Jurkat, Clone E6-1 (cell line): ENCODE data around the gene SEC31B.

ENCODE experiments used
- DNase-seq: peaks from one replicate; pipeline ENCODE4 v3.0.0-alpha.2; 2011; ENCODE audit warnings: low read depth, low spot score
- H3K4me3 ChIP-seq: 2 replicates; pipeline ENCODE4 v1.5.1; 2011; ENCODE audit warnings: mild to moderate bottlenecking, low read length, control low read depth, moderate library complexity

The SEC31B gene

DNA sequence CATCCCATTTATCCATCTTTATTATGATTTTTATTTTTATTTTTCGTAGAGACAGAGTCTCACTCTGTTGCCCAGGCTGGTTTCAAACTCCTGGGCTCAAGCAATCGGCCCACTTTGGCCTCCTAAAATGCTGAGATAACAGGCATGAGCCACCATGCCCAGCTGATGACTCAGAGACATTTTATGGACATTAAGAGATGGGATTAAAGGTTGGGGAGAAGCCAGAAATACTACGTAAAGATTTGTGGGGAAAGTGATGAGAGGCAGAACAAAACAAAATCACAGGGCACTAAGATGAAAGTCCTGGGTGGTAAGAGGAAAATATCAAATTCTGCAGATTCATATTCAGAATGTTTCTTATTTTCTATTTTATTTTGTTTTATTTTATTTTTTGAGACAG is 49.3 kb downstream of the SEC31B start:
- DNase-seq, result no peak
- no peak overlapping the region for H3K4me3 ChIP-seq

DNA sequence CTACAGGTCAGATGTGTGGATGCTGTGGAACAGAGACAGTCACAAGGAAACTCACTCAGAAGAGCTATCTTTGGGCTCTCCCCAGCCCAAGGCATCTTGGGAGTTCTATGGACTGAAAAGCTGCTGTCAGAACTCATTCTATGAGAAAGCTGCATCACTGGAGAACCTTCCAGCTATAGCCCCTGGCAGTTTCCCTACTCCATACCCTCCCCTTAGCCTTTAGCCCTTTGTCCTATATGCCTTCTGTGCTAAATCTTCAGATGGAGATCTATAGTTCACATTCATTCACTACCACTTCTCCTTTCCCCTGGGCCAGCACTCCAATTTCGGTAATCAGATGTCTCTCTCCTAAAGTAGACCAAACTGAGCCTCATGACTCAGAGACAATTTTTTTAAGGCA is 49.9 kb downstream of the SEC31B start:
- no peak for DNase-seq
- no peak overlapping the region for H3K4me3 ChIP-seq

DNA sequence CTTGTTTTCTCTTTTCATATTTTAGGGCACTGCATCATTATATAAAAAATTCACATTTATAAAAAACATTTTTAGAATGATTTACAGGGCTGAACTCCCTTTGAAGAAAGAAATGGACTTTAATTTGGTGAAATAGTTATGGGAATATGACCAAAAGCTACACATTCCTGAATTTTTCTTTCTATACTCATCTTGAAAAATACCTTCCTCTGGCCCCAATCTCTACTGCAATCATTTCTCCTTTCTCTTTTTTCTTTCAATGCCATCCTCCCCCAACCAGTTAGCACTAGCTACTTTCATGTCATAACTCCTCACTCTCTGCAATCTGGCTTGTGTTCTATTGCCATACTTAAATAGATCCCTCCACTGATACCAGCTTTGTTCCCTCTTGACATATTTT is 50.7 kb downstream of the SEC31B start:
- no peak for DNase-seq
- no peak overlapping the region for H3K4me3 ChIP-seq

DNA sequence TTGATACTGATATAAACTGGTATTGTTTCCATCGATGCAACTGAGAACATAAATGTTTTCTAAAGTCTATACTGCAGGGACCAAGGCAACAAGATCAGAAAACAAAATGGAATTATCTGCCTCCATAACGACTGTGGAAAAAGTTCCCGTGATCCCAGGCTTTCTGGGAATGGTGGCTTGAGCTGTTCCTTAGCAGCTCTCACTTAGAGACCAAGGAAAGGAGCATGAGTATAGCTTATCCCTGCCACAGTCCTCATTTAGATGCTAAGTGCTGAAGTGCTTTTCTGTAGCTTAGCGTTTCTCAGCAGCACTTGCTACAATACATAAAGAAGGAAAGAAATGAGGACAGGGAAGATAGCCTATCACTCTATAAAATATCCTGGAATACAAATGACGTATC is 51.3 kb downstream of the SEC31B start:
- no peak overlapping the region for H3K4me3 ChIP-seq
- DNase-seq, result no peak

DNA sequence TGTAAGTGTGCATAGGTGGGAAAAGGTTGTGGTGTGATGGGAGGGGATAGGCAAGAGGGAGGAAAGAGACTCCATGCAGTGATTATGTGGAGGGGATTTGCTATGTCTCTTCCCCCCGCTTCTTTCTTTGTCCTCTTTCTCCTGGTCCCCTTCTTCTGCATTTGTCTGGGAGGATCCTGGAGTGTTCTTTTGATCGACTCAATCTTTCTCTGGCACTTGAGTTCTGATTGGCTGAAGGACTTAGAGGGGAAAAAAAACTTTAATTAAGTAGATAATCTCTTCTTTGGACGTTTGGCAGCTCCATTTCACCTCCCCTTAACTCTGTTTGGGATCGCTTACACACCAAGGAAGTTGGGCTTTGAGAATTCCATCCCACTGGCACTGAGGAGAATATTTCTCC is 57.0 kb downstream of the SEC31B start, which contains the start of gene WNT8B:
WNT8B (plus strand) TSS at position 301 of the 400 bp plus-strand sequence. CDS start 160 bp downstream, outside the sequence.
- DNase-seq, result no peak
- H3K4me3 ChIP-seq, result no peak within 1 kb of the TSS

DNA sequence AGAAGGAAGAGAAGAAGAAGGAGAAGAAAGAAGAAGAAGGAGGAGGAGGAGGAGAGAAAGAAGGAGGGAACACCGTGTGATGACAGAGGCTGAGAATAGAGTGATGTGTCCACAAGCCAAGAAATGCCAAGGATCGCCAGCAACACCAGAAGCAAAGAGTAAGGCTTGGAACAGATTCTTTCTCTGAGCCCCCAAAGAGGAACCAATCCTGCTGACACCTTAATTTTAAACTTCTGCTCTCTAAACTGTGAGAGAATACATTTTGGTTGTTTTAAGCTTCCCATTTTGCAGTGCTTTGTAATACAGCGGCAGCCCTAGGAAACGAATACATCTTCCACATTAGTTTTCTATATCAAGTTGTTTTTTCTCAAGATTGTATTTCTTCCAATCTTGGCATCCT is 70.7 kb downstream of the SEC31B start:
- H3K4me3 ChIP-seq, result no peak overlapping the region
- DNase-seq, result no peak

DNA sequence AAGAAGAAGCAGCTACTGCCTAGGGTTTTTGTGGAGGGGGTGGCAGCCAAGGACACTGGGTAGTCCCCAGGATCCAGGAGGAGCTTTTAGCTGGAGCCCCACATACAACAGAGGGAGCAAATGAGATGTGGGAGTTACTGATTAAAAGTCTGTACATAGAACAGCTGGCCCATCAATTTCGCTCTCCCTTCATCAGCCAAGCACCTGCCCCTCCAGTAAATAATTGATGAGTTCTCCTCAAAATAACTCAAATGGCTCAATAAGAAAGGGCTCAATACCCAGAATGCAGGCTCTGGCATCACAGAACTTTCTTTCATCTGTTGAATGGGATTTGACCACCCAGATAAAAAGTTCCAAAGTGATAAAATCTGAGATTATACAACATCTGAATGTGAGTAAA is 72.0 kb downstream of the SEC31B start:
- no peak for DNase-seq
- no peak overlapping the region for H3K4me3 ChIP-seq

DNA sequence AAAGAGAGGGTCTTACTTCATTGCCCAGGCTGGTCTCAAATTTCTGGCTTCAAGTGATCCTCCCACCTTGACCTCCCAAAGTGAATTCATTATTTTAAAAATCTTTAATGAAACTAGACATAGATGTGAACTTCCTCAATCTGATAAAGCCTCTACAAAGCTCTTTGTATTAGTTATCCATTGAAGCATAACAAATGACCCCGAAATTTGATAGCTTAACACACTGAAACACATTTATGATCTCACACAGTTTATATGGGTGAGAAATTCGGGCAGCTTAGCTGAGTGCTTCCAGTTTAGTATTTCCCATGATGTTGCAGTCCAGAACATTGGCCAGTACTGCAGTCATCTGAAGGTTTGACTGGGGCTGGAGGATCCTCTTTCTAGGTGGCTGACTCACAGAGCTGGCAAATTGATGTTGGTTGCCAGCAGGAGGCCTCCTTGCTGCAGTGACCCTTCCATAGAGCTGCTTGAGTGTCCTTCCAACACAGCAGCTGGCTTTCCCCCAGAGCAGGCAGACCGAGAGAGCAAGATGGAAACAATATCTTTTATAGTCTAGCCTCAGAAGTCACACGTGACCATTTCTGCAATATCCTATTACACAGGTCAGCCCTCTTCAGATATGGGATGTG is 73.4 kb downstream of the SEC31B start:
- H3K4me3 ChIP-seq, result no peak overlapping the region
- no peak for DNase-seq

DNA sequence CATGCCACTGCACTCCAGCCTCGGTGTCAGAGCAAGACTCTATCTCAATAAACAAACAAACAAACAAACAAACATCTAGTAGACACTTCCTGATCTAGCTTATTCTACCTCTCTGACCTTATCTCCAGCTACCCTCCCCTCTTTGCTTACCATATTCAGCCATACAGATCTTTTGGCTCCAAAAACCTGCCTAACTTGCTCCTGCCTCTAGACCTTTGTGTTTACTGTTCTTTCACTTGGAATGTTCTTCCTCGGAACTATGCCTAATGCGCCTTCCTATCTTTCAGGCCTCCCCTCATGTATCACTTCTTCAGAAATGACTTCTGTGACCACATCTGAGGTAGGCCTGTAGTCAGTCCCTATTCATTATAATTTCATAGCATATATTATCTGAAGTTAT is 77.1 kb downstream of the SEC31B start:
- H3K4me3 ChIP-seq, result no peak overlapping the region
- DNase-seq, result no peak

DNA sequence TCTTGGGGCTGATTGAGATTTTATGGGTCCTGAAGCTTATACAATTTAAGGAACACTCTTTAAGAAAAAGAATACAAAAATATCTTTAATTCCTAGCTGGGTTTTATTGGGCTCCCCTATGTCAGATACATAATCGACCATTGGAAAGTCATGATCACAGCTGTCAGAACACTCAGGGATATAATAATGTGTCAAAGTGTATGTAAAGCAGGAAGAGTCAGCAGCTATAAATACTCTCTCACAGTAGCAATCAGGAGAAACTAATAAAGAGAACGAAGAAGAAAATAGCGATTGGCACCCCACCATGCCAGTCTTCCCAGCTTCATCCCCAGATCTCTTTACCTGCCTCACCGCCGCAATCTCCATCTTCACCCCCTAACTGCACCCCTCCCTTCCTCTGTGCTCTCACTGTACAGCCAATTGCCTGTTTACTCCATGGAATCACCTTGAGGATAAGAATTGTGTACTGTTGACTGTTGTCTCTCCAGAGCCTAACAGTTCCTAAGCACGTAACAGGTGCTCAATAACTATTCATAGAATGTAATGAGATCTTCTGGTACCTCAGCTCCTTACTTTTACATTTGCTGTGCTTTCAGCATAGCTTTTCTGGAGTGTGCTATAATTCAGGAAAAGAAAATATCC is 80.9 kb downstream of the SEC31B start:
- no peak for DNase-seq
- H3K4me3 ChIP-seq, result no peak overlapping the region
